Left cardiac atrium (tissue), 4 donors: Measurements from ENCODE around the gene RING1. TPM values are rescaled to one million over a fixed set of nuclear protein-coding genes. Genes with fewer than 3 reads are reported as not detected.

ENCODE experiments used
- ATAC-seq, 2 donors: fragments of 200-7000 bp; cut with Tn5 transposase; one replicate each; pipeline ENCODE4 v1.9.1; 2020; ENCODE audit warnings: mild to moderate bottlenecking in 2 of 2, moderate library complexity in 2 of 2
- DNase-seq: peaks from one replicate; pipeline ENCODE4 v3.0.0-alpha.2; 2020
- intact Hi-C, 2 donors: fragments of 100-400 bp; cut with DNase I; formaldehyde crosslinking; loops; one replicate each; pipeline versions ENCODE4 v1.14.1 to v1.15.1; 2022 to 2023
- total RNA-seq, 2 donors: library from RNA; stranded (reverse); fragmentation: NEBNext Ultra II Directional; extraction: Animal tissue kit (Norgen Biotek cat#: 25700); gene quantifications; one replicate each; pipeline ENCODE4 v1.2.1, GENCODE V29; 2021
- donor health status: DM: no; HTN: yes; CAD: no.
- donor health status: DM: no; HTN: yes; CAD: no; lungs with severe emphysema.
- donor health status: DM: yes; HTN: yes; CAD: no.
- donor health status: Dilated cardiomyopathy.

The RING1 gene
- total RNA-seq, 2 donors from 2014 or later = 29.7 to 30.0 TPM

DNA sequence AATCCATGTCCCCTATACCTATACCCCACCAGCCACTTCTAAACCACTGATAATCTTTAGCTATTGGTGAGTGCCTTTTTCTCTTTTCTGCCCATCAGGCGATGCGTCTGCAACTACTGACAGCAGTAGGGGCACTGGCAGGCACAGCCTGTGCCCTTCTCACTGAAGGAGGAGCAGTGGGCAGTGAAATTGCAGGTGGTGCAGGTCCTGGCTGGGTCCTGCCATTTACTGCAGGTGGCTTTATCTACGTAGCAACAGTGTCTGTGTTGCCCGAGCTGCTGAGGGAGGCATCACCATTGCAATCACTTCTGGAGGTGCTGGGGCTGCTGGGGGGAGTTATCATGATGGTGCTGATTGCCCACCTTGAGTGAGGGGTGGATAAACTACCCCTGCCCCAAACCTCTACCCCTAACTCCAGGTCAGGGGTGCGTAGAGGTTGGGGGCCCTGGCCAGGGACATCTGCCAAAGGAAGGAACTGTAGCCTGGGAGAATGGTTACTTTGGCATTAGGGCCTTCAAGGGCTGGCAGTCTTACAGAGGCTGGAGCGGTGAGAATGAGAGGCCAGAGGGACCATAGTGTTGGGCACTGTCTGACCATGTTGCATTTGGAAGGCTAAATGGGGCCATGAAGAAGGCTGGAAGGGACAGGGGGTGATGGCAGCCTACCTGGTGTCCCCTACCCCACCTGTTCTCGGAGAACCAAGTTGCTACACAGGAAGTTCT is 4.7 kb upstream of the RING1 start:
- intact Hi-C loops = no loop called here
- no peak for ATAC-seq

DNA sequence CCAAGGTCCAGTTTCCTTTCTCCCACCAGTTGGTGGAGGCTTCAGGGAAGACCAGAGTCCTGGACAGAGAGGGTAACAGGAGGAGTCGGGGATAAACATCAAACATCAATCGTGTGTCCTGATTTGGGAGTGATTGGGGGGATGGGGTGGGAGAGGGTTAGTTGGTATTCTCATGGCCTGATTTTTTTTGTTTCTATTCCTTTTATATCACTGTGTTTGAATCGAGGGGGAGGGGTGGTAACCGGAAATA is 4.2 kb upstream of the RING1 start:
- intact Hi-C loops = no loop called here
- DNase-seq (no peak), ATAC-seq (no peak)

More for the DNA sequence above, 4.7 kb upstream of the RING1 start:
- no peak for DNase-seq

DNA sequence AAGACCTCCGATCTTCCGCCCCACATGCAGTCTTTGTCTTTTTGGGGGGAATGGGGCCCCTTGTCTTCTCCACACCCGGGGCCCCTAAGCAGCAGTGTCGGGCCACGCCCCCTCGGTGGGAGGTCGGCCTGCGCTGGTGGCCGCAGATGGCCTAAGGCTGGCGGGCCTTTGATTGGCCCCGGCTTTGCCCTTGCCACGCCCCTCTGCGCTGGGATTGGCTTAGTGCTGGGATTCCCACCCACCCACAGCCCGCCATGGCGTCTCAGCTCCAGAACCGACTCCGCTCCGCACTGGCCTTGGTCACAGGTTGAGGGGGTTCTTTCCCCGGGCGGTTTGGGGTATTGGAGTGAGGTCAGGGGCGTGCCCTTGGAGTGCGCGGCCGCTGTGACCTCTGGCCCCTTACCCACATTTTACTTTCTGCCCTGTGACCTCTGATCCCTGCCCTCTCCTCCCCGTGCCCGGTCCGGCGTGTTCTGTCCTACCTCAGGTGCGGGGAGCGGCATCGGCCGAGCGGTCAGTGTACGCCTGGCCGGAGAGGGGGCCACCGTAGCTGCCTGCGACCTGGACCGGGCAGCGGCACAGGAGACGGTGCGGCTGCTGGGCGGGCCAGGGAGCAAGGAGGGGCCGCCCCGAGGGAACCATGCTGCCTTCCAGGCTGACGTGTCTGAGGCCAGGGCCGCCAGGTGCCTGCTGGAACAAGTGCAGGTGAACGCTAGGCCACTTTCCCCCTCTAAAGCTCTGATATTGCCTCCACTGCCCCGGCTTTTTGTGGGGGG is 3.7 kb upstream of the RING1 start, which contains the start of gene HSD17B8:
Gene HSD17B8, plus strand, starts transcription at position 241 of the 776 bp plus-strand sequence. Its CDS starts 14 bp downstream, at position 255.
- DNase-seq = peak; percentile 97
- intact Hi-C loops = no loop called here
- ATAC-seq = peak; percentile 69 to 70

DNA sequence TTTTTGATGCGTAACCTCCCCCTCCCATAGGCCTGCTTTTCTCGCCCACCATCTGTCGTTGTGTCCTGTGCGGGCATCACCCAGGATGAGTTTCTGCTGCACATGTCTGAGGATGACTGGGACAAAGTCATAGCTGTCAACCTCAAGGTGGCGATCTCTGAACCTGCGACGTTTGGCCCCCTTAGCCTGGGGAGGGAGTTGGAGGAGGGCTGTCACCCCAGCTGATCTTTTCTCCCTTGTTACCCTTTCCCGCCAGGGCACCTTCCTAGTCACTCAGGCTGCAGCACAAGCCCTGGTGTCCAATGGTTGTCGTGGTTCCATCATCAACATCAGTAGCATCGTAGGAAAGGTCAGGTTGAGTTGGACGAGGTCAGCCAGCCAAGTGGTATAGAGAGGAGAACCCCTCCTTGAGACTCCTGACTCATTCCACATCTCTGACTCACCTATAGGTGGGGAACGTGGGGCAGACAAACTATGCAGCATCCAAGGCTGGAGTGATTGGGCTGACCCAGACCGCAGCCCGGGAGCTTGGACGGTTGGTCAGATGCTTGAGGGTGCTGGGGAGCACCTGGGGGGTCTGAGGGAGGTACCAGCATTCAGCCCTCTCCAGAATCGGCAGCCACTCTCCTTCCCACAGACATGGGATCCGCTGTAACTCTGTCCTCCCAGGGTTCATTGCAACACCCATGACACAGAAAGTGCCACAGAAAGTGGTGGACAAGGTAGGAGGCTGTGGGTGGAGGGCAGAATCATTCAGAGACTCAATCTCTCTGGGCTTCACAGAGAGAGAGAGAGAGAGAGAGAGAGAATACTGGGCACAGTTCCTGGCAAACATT is 2.9 kb upstream of the RING1 start:
- no peak for DNase-seq
- ATAC-seq = no peak
- intact Hi-C loops = no loop called here

DNA sequence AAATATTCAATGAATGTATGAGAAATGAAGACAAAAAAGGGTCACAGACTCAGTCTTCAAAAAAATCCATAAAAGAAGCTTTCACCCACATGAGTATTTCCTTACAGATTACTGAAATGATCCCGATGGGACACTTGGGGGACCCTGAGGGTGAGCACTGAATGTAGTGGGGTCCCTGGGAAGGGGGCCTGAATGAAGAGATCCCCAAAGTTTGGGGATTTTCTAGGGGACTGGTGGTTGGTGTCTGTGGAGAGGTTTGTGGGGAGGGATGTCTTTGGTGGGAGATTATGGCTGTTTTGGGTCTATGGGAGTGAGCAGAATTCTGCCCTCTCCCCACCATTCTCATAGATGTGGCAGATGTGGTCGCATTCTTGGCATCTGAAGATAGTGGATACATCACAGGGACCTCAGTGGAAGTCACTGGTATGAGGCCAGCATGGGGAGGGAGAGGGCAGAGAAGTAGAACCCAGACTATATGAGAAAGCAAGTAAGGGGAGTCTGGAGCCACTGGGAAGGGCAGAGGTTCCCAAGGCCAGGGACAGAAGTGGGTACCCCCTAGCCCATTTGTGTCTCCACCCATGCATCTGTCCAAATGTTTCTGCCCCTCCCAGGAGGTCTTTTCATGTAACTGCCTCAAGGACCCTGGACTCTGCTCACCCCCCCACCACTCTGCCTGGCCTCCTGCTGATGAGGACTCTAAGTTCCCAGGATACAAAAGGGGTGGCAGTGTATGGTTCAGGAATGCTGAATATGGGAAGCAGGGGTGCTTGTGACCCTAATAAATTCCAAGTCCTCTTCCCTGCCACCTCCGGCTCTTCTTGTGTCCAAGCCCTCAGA is 2.1 kb upstream of the RING1 start:
- intact Hi-C loops = no loop called here
- DNase-seq (no peak), ATAC-seq (no peak)

DNA sequence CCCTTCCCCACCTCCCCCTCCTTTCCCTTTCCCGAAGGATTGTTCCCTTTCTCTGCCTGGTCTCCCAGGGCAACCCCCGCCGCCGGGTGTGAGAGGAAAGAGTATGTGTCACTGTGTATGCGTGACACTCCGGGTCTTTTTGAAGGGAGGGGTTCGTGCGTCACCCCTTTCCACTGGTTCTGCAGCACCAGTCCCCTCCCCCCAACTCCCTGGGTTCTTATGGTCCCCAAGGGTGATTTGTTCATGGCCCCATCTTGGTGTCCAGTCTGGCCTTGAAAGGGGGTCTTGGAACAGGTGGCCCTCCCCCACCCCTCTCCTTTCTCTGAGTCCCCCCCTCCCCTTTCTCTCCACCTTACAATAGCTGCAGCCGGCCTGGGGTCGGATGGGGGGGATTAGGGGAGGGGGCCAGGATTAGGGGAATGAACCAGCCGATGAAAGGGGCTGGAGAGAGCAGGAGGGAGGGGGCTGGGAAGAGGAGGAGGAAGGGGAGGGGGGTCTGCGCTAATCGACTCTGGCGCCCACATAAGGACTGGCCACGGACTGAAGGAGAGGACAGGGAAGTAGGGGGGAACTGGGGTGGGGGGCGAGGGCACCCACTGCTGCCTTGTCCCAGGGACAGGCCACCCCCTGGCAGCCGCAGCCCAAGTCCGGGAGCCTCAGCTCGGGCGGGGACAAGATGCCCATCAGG is 1.3 kb upstream of the RING1 start:
- ATAC-seq (no peak), DNase-seq (peak; percentile 39)
- intact Hi-C loops = no loop called here

DNA sequence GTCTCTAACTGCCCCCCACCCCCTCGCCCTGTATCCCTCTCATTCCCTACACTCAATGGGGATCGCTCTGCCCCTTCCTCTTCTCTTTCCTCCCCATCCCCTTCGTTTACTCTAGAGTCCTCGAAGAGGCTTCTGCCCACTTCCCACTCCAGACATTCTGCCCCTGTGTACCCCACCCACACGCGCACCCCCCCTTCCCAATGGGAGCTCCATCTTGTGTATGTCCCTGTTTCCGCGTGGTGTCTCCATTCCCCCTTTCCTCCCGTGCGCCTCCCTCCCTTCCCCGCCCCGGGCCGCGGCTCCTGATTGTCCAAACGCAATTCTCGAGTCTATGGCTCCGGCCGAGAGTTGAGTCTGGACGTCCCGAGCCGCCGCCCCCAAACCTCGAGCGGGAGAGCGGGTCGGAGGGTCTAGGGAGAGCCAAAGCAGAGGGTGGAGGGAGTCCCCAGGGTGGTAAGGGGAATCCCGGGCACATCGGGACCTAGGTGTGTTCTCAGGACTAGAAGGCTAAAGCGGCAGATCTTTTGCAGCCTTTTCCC is 679 bp upstream of the RING1 start:
- ATAC-seq (peak; percentile 29 to 48), DNase-seq (peak; percentile 68)
- intact Hi-C loops = no loop called here

DNA sequence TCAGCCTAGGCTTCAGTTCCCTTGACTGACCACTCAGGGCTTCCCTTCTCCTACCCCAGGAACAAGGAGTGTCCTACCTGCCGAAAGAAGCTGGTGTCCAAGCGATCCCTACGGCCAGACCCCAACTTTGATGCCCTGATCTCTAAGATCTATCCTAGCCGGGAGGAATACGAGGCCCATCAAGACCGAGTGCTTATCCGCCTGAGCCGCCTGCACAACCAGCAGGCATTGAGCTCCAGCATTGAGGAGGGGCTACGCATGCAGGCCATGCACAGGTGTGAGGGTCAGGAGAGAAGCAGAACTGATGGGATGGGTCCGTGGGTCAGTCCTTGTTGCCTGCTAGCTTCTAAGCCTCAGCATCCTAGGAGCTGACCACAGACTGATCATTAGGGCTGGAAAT is 1.6 kb downstream of the RING1 start:
- DNase-seq = no peak
- intact Hi-C loops = loop anchor here in 1 of 2 donors (5.0 kb wide), 1 partner anchor 37 kb away; no protein-coding TSS in a partner anchor
- ATAC-seq = no peak

DNA sequence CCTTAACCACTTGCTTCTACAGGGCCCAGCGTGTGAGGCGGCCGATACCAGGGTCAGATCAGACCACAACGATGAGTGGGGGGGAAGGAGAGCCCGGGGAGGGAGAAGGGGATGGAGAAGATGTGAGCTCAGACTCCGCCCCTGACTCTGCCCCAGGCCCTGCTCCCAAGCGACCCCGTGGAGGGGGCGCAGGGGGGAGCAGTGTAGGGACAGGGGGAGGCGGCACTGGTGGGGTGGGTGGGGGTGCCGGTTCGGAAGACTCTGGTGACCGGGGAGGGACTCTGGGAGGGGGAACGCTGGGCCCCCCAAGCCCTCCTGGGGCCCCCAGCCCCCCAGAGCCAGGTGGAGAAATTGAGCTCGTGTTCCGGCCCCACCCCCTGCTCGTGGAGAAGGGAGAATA is 2.8 kb downstream of the RING1 start:
- no peak for DNase-seq
- intact Hi-C loops = loop anchor here in 1 of 2 donors (5.0 kb wide), 1 partner anchor 36 kb away; no protein-coding TSS in a partner anchor

DNA sequence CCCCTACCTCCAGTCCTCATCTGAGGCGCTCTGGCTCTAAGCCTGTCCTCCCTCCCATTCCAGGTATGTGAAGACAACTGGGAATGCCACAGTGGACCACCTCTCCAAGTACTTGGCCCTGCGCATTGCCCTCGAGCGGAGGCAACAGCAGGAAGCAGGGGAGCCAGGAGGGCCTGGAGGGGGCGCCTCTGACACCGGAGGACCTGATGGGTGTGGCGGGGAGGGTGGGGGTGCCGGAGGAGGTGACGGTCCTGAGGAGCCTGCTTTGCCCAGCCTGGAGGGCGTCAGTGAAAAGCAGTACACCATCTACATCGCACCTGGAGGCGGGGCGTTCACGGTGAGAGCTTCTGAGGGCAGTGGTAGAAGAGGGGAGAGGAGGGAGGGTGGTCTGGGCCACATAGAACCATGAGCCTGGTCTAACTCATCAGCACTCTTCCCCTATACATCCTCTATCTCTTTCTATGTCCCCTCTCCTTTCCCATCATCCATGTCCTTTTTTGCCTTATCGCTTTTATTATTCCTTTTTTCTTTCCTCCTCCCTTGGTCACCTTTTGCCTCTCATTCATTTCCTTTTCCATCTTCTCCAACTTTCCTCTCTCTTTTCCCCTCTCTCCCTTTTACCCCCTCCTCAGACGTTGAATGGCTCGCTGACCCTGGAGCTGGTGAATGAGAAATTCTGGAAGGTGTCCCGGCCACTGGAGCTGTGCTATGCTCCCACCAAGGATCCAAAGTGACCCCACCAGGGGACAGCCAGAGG is 3.5 kb downstream of the RING1 start:
- DNase-seq = no peak
- intact Hi-C loops = loop anchor here in 1 of 2 donors (5.0 kb wide), 1 partner anchor 35 kb away; no protein-coding TSS in a partner anchor
- ATAC-seq = no peak

More for the DNA sequence above, 2.8 kb downstream of the RING1 start:
- ATAC-seq = no peak

DNA sequence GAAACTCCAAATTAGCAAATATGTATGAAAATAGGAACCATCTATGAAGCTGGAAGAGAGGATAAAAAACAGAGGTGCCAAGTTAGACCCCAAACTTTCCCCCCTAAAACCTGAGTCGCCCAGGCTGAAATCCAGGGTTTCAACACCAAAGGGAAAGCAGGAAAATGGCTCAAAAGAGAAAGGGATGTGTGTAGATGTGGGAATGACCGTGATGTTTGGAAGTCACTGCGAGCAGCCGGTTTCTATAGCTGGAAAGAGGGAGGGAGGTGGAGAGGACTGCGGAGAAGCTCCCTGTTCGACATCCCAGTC is 4.5 kb downstream of the RING1 start:
- no peak for DNase-seq
- intact Hi-C loops = loop anchor here in 1 of 2 donors (5.0 kb wide), 1 partner anchor 34 kb away; no protein-coding TSS in a partner anchor
- no peak for ATAC-seq

DNA sequence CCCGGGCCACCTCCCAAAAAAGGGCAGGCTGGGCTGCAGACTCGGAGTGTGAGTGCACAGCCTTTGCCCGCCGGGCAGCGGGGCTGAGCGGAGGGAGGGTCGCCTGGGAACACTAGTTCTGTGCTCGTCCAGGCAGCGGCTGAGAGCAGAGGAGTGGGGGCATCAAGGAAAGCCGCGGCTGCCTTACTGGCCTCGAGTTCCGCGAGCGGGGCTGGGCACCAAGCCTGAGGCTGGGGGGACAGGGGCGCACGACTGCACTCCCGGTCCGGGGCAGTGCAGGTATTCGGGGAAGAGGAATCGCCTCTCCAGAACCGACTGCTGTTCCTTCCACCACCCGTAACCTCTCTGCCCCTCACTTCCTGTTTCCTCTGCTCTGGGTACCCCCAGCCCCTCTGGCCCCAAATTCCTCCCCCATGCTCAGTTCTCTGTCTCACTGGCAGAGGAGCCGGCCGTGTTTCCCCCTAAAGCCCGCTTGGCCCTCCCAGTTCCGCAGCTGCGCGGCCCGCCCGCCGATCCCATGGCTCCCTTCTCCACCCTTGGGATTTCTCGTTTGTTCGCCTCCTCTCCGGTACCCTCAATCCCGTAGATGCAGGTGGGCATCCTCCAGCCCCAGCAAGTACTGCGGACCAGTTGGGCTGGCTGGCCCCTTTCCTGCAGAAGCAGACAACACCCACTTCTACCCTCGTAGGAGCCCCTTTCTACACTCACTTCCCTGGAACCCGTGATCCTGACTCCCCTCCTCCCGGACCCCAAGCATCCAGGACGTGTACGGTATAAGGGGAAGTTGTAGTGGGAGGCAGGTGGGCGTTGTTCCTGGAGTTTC is 5.1 kb downstream of the RING1 start:
- ATAC-seq (peak; percentile 28 to 43), DNase-seq (peak; percentile 48)
- intact Hi-C loops = loop anchor here in 1 of 2 donors (5.0 kb wide), 1 partner anchor 34 kb away; no protein-coding TSS in a partner anchor

DNA sequence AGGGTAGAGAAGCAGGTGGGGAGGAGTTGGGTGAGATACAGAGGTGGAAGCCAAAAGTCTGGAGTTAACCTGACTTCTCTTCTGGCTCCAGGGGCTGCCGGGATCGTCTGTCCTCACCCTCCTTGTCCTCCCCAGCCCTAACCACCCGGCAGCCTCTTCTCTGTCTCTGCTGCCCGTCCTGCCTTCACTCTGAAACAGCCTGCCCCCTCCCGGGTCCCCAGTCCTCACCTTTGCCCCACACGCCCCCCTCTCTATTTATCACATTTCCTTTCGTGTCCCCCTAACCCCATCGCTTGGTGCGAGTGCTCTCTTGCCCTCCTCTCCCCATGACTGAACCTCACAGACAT is 5.7 kb downstream of the RING1 start:
- DNase-seq (no peak), ATAC-seq (peak in 1 of 2 donors; percentile 1)
- intact Hi-C loops = loop anchor here in 1 of 2 donors (5.0 kb wide), 1 partner anchor 33 kb away; no protein-coding TSS in a partner anchor

DNA sequence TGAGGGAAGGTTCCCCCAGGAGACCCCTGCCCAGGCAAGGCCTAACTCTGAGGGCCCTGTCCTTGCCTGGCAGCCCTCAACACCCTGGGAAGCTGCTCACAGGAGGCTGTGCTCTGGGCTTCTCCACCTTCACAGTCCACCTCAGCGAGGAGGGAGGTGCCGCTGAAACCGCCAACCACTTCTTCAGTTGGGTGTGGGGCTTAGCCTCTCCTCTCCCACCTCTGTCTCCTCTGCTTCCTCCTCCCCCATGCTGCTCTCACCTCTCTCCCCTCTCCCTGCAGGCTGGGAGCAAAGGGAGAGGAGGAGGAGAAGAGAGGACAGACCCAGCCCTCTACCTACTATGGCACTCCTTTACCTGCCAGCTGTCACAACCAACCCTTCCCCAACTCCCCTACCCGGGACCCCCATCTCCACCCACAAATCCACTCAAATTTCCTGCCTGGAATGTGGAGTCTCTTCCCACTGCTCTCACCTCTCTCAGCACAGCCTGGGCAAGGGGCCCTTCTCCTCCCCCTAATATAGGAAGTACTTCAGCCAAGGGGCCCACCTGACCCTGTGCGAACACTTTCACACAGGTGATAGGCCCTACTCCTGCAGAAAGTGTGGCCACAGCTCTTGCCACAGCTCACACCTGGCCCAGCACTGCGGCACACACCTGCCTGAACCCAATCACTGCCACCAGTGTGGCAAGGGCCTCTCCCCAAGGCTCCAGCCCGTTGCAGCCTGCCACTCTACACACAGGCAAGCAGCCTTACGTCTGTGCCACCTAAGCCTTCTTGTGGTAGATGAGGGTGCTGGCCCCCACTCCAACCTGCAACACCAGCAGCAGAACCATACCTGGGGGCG is 7.2 kb downstream of the RING1 start:
- DNase-seq (no peak), ATAC-seq (no peak)
- intact Hi-C loops = no loop called here

DNA sequence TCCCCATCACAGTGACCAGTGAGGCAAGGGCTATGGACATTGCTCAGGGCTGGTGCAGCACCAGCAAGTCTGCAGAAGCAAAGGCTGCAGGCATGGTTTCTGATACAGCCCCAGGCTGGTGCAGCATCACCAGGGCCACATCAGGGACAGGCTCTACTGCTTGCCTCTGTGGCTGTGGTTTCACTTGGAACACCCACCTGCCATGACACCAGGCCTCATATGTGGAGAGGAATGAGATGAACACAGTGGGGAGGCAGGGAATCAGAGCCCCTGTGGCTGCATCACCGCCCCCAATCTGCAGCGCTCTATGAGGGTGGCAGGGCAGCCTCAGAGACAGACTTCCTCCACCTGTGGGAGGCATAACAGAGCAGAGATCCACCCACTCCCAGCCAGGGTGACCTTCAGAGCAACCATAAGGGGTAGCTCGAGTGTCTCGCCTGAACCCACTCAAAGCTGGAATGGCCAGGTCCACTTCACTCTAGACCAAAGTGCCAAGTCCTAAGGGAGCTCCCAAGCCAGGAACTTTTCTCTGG is 7.9 kb downstream of the RING1 start:
- intact Hi-C loops = no loop called here
- DNase-seq = no peak

More for the DNA sequence above, 7.9 kb downstream of the RING1 start:
- no peak for ATAC-seq
